GM21737 (cell line): Measurements from ENCODE around the gene PTPRN2.

Source experiments
- ATAC-seq: cut with Tn5 transposase; IDR thresholded peaks from one replicate; pipeline ENCODE4 v1.9.1; 2021; ENCODE audit warnings: mild to moderate bottlenecking, moderate library complexity; ENCODE audit not compliant: unreplicated experiment

Gene PTPRN2

GRCh38 chr7:158070222-158070920, 517.3 kb downstream of the PTPRN2 start:
- no peak for ATAC-seq

DNA sequence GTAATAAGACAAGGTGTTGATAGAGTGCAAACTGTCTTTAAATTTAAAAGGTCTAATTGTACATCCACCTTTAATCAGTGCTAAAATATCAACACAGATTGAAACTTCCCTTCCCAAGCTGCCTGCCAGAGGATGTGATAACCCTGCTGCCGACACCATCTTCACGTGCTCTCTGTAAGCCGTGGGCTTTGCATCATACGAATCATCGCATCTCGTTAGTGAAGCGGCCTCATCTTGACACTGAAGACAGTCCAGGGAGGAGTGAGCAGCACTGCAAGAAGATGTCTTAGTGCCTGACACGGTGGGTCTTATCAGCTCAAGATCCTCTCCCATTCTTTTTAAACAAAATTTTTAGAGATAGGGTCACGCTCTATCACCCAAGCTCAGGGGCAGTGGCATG, 518.8 kb downstream of the PTPRN2 start:
- ATAC-seq, result no peak

DNA sequence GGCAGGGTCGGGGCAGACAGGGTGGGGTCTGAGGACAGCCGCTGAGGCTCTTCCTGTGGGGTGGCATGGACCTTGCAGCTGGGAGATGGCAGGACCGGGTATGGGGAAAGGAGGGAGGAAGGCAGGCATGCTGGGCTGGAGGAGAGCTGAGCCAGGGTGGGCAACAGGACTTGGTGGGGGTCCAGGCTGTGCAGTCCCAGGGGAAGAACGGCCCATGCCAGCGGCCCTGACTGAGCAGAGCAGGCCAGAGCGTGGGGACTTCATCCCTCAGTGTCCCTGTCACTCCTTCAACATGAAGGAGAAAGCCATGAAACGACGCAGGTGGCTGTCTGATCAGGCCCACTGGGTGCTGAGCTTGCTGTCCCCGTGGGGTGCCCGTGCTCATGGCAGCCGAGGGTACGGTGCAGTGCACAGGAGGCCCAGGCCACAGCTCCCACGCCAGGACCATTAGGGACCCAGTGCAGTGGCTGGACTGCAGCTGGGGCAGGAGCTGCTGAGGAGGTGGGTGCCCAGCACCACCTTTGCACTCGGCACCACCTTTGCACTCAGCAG, 519.6 kb downstream of the PTPRN2 start:
- no peak for ATAC-seq

DNA sequence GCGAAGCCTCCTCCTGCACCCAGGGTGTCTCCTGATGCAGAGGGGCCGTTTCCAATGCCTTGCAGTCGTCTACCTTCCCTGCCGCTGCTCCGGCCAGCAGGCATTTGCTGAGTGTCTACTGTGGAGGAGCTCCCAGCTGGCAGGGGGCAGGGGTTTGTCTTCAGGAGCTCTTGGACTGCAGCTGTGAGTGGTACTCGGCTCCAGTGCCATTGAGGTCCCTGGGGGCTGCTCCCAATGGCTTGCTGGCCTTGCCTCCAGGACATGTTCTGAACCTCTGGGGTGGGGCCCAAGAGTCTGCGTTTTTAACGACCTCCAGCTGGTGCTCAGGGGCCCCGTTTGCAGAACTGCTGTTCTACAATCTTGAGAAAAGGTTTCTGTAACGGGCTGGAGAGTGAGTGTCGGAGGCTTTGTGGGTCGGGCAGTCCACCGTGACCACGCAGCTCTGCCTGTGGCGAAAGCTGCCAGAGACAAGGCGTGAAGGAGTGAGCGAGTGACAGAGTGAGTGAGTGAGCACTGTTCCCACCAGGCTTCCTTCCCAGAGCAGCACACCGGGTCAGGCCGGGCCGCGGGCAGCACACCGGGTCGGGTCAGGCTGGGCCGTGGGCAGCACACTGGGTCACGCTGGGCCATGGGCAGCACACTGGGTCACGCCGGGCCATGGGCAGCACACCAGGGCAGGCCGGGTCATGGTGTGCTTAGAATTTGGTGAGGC, 520.2 kb downstream of the PTPRN2 start:
- no peak for ATAC-seq

GRCh38 chr7:158066085-158066484, 521.5 kb downstream of the PTPRN2 start:
- ATAC-seq, result no peak

DNA sequence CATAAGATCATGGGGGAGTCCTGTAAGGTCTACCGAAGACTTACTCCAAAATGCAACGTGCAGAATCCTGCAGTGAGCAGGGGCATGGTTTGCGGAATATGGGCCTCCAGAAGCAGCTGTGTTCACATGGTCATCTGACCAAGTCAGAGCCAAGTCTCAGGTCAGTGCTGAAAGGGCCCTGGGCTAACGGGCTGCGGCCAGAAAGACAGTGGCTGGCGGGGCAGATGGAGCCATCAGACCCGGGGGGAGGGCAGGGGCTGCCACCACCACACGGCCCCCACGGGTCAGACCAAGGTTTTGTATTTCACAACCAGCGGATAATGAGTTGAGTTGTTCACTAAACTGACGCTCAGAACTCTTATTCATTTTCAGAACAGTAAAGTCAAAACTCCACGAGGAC, 522.3 kb downstream of the PTPRN2 start:
- no peak for ATAC-seq

GRCh38 chr7:158064631-158065030, 523.0 kb downstream of the PTPRN2 start:
- ATAC-seq, result no peak

- no peak for ATAC-seq
These were observed 523.6 kb downstream of the PTPRN2 start for GRCh38 chr7:158063850-158064610.

DNA sequence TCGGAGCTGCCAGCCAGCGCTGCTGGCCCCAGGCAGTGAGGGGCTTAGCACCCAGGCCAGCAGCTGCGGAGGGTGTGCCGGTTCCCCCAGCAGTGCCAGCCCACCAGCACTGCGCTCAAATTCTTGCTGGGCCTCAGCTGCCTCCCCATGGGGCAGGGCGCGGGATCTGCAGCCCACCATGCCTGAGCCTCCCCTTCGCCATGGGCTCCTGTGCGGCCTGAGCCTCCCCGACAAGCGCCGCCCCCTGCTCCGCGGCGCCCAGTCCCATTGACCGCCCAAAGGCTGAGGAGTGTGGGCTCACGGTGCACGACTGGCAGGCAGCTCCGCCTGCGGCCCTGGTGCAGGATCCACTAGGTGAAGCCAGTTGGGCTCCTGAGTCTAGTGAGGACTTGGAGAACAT, 525.0 kb downstream of the PTPRN2 start:
- ATAC-seq, result no peak

DNA sequence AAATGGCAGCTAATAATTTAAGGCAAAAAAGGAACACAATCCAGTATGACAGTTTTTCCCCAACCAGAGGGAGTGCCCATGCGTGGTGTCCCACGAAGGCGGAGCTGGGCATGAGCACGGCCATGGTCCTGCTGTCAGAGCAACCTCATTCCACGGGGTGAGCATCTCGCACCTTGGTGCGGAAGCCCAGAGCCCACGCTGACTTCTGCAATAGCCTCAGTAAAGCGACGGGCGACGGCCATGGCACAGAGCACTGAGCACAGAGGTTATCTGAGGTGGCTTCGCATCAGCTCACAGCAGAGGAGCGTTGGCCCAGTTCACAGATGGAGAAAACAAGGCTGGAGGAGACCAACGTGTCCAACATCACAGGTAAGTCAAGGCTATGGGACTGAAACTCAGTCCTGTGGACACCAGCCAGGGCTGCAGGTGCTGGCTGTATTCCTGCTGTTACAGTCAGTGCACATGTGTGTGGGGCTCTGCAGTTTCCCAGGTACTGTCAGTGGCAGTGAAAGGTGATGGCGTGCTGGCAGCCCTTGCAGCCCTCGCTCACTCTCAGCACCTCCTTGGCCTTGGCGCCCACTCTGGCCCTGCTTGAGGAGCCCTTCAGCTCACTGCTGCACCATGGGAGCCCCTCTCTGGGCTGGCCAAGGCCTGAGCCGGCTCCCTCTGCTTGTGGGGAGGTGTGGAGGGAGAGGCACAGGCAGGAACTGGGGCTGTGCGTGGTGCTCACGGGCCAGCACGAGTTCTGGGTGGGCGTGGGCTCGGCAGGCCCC, 525.6 kb downstream of the PTPRN2 start:
- ATAC-seq, result no peak

GRCh38 chr7:158061026-158061630, 526.5 kb downstream of the PTPRN2 start:
- ATAC-seq, result no peak

GRCh38 chr7:158060216-158060615, 527.4 kb downstream of the PTPRN2 start:
- ATAC-seq, result no peak

- no peak for ATAC-seq
These were observed 530.2 kb downstream of the PTPRN2 start for GRCh38 chr7:158057446-158057845.

GRCh38 chr7:158056761-158057160, 530.9 kb downstream of the PTPRN2 start:
- ATAC-seq, result no peak

DNA sequence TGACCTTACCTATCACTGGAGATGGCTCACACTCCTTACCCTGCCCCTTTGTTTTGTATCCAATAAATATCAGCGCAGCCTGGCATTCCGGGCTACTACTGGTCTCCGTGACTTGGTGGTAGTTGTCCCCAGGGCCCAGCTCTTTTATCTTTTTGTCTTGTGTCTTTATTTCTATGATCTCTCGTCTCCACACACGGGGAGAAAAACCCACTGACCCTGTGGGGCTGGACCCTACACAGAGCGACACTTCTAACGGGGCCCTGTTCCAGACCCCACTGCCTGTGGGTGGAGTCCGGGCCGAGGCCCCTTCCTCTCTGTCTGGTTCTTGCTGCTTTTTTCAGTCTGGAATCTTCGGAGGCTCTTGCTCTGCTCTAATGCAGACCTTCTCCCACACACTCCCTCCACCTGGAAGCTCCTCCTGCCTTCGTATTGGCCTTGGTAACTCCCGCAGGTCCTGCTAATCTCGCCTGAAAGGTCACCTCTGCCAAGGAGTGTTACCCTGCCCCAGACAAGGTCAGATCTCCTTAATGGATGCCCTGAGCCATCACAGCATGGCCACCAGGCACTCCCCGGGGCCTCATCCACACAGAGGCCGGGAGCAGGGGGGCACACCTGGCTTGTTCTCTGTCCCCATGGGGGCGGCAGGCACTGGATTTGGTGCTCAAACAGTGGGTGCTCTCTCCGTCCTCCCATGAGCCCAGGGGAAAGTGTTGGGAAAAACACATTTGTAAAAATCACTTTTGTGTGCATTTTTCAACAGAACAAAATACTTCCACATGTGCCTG, 531.7 kb downstream of the PTPRN2 start:
- ATAC-seq, result no peak

GRCh38 chr7:158054611-158055010, 533.0 kb downstream of the PTPRN2 start:
- no peak for ATAC-seq

DNA sequence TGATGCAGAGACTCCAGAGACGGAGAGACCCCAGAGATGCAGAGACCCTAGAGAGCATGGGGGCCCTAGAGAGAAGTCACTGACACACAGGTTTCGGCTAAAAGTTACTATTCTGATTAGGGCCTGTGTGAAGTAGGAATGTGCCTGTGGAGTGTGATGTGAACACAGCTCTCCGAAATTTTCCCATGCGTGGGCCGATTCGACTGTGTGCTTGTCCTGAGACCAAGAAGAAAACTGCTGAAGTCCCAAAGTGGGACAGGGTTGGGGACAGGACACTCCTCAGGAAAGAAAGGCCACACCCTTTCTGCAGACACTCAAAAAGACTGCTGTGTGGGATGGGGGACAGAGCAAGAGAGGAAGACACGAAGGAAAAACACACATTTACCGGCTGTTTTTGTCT, 533.5 kb downstream of the PTPRN2 start:
- no peak for ATAC-seq

DNA sequence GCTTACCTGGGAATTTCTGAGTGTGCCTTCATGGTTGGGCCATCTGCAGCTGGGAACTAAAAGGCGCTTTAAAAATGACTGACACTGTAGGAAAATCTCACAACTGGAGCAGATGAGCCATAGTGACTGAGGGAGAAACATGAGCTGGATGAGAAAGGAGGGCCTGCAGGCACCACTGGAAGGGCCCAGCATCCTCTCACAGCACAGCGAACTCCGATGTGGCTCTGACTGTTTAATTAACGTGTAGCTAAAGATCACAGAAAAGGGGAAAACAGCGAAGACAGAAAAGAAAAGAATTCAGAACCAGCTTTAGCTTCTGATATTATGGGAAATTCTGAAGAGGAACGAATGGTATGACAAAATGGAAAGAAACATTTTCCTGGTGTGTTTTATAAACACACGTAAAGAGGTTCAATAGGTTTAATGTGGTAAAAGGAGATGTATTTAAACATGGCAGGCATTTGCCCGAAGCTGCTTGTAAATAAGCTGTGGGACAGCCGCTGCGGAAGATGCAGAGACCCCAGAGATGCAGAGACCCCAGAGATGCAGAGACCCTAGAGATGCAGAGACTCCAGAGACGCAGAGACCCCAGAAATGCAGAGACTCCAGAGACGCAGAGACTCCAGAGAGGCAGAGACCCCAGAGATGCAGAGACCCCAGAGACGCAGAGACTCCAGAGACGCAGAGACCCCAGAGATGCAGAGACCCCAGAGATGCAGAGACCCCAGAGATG, 534.3 kb downstream of the PTPRN2 start:
- no peak for ATAC-seq
